Measurements from ENCODE around the gene MAML1. TPM values are rescaled to one million over a fixed set of nuclear protein-coding genes. Genes with fewer than 3 reads are reported as not detected.
"Not testable (repeated sequence)": the region's sequence is repeated elsewhere in the genome, so short reads cannot be mapped to it uniquely, and the experiment has no call there.

MAML1 gene
- total RNA-seq, 1 donor from 2014 or later: 43.2 TPM

- intact Hi-C loops (cut with micrococcal nuclease): no loop called here
Observed at GRCh38 chr5:179766021-179766725, 33.6 kb downstream of the MAML1 start.

GRCh38 chr5:179766726-179767455, 34.3 kb downstream of the MAML1 start:
- intact Hi-C loops (cut with micrococcal nuclease): no loop called here

- intact Hi-C loops (cut with micrococcal nuclease): no loop called here
Observed at GRCh38 chr5:179767496-179768100, 35.0 kb downstream of the MAML1 start.

- intact Hi-C loops (cut with micrococcal nuclease): no loop called here
Observed at GRCh38 chr5:179768326-179769085, 35.9 kb downstream of the MAML1 start.

- intact Hi-C loops (cut with micrococcal nuclease): no loop called here
Observed at GRCh38 chr5:179769271-179769670, 36.6 kb downstream of the MAML1 start.

GRCh38 chr5:179769796-179770195, 37.2 kb downstream of the MAML1 start:
- intact Hi-C loops (cut with micrococcal nuclease): no loop called here

GRCh38 chr5:179771311-179771895, 38.8 kb downstream of the MAML1 start:
- intact Hi-C loops (cut with micrococcal nuclease): no loop called here

- intact Hi-C loops (cut with micrococcal nuclease): no loop called here
Observed at GRCh38 chr5:179772351-179772750, 39.7 kb downstream of the MAML1 start.

- intact Hi-C loops (cut with micrococcal nuclease): no loop called here
Observed at GRCh38 chr5:179773686-179774040, 41.0 kb downstream of the MAML1 start.

- intact Hi-C loops (cut with micrococcal nuclease): no loop called here
Observed at GRCh38 chr5:179774442-179774841, 41.8 kb downstream of the MAML1 start.

- intact Hi-C loops (cut with micrococcal nuclease): no loop called here
Observed at GRCh38 chr5:179776411-179776938, 43.9 kb downstream of the MAML1 start.

GRCh38 chr5:179777456-179777855, 44.8 kb downstream of the MAML1 start:
- intact Hi-C loops (cut with micrococcal nuclease): no loop called here

- intact Hi-C loops (cut with micrococcal nuclease): no loop called here
Observed at GRCh38 chr5:179777909-179778308, 45.3 kb downstream of the MAML1 start.

- intact Hi-C loops (cut with micrococcal nuclease): no loop called here
Observed at GRCh38 chr5:179778591-179778990, 46.0 kb downstream of the MAML1 start.

GRCh38 chr5:179779826-179780225, 47.2 kb downstream of the MAML1 start:
- intact Hi-C loops (cut with micrococcal nuclease): no loop called here

GRCh38 chr5:179780362-179780761, 47.7 kb downstream of the MAML1 start:
- intact Hi-C loops (cut with micrococcal nuclease): no loop called here

GRCh38 chr5:179781846-179782245, 49.2 kb downstream of the MAML1 start:
- intact Hi-C loops (cut with micrococcal nuclease): no loop called here

GRCh38 chr5:179783128-179783527, 50.5 kb downstream of the MAML1 start:
- intact Hi-C loops (cut with micrococcal nuclease): no loop called here

GRCh38 chr5:179786861-179787260, 54.2 kb downstream of the MAML1 start:
- intact Hi-C loops (cut with micrococcal nuclease): no loop called here

- intact Hi-C loops (cut with micrococcal nuclease): no loop called here
Observed at GRCh38 chr5:179788193-179788854, 55.7 kb downstream of the MAML1 start.

GRCh38 chr5:179789278-179789677, 56.7 kb downstream of the MAML1 start:
- intact Hi-C loops (cut with micrococcal nuclease): not testable (repeated sequence)
